K562 (cell line): ENCODE measurements around the gene PM20D1. TPM values are rescaled to one million over a fixed set of nuclear protein-coding genes. Genes with fewer than 3 reads are reported as not detected.

Experiments
- ATF7 ChIP-seq: fragments of 450-650 bp; IDR thresholded peaks from 2 replicates; pipeline ENCODE4 v1.7.1; 2014; ENCODE audit warnings: mild to moderate bottlenecking, moderate library complexity
- CBFA2T2 ChIP-seq: fragments of 450-650 bp; conservative IDR thresholded peaks from 2 replicates; pipeline ENCODE4 v1.6.1; 2017; ENCODE audit warnings: mild to moderate bottlenecking
- DPF2 ChIP-seq: fragments of 450-650 bp; IDR thresholded peaks from 2 replicates; pipeline ENCODE4 v1.6.1; 2016
- HMBOX1 ChIP-seq: sonication (generic); IDR thresholded peaks from 2 replicates; pipeline ENCODE4 v1.6.1; 2016
- HOXB6 ChIP-seq: fragments of 250-450 bp; sonication (Bioruptor Pico); IDR thresholded peaks from 2 replicates; pipeline ENCODE4 v1.5.1; 2022; ENCODE audit warnings: mild to moderate bottlenecking, borderline replicate concordance
- MCM7 ChIP-seq, 2 experiments: fragments of 450-650 bp; IDR thresholded peaks; 2 replicates each; pipeline ENCODE4 v1.6.1; 2016 to 2018
- PTTG1 ChIP-seq: fragments of 450-650 bp; IDR thresholded peaks from 2 replicates; pipeline ENCODE4 v1.6.1; 2016; ENCODE audit warnings: low read depth, mild to moderate bottlenecking, missing genetic modification characterization, missing compliant biosample characterization
- RNF2 ChIP-seq: sonication (generic); IDR thresholded peaks from 2 replicates; pipeline ENCODE4 v1.6.1; 2016
- RNF219 ChIP-seq: fragments of 250-450 bp; sonication (Bioruptor Pico); IDR thresholded peaks from 2 replicates; pipeline ENCODE4 v1.5.0; 2022; ENCODE audit warnings: mild to moderate bottlenecking
- RUNX1 ChIP-seq: sonication (generic); IDR thresholded peaks from 2 replicates; pipeline ENCODE4 v1.6.1; 2016; ENCODE audit warnings: antibody characterized with exemption, low read depth
- SPI1 ChIP-seq: IDR thresholded peaks from 2 replicates; pipeline ENCODE4 v1.6.1; 2011; ENCODE audit warnings: low read depth, low read length, control low read depth, borderline replicate concordance
- SRSF1 ChIP-seq: fragments of 200-400 bp; formaldehyde crosslinking; IDR thresholded peaks from 2 replicates; pipeline ENCODE4 v1.6.1; 2017; ENCODE audit warnings: mild to moderate bottlenecking, low read depth, low read length, moderate library complexity
- TCF3 ChIP-seq: sonication (generic); formaldehyde crosslinking; IDR thresholded peaks from 2 replicates; pipeline ENCODE4 v1.4.0; 2020; ENCODE audit warnings: mild to moderate bottlenecking, missing genetic modification reagents
- TEAD1 ChIP-seq, 2 experiments: fragments of 450-650 bp in 1 of 2; sonication (generic) in 1 of 2; formaldehyde crosslinking; IDR thresholded peaks; 2 replicates each; pipeline versions ENCODE4 v1.4.0 to v1.8.0; 2020 to 2022; ENCODE audit warnings: mild to moderate bottlenecking in 2 of 2, missing genetic modification reagents in 1 of 2
- ZBTB17 ChIP-seq: fragments of 450-650 bp; formaldehyde crosslinking; IDR thresholded peaks from 2 replicates; pipeline ENCODE4 v1.4.0; 2020; ENCODE audit warnings: mild to moderate bottlenecking
- ZNF197 ChIP-seq: fragments of 200-800 bp; sonication (Bioruptor generic); IDR thresholded peaks from 2 replicates; pipeline ENCODE4 v1.6.1; 2016; ENCODE audit warnings: low read depth, missing genetic modification characterization, missing compliant biosample characterization
- ZNF318 ChIP-seq, 2 experiments: fragments of 450-650 bp; IDR thresholded peaks; 2 replicates each; pipeline ENCODE4 v1.6.1; 2016; ENCODE audit warnings: mild to moderate bottlenecking in 2 of 2, borderline replicate concordance in 1 of 2, low read depth in 1 of 2, moderate library complexity in 1 of 2
- ZNF444 ChIP-seq: fragments of 250-450 bp; sonication (Bioruptor Pico); IDR thresholded peaks from 2 replicates; pipeline ENCODE4 v1.4.0; 2020; ENCODE audit warnings: mild to moderate bottlenecking, moderate library complexity
- ZNF589 ChIP-seq: fragments of 200-800 bp; sonication (Bioruptor generic); IDR thresholded peaks from 2 replicates; pipeline ENCODE4 v1.6.1; 2016; ENCODE audit warnings: low read depth, missing genetic modification characterization, missing compliant biosample characterization
- ZZZ3 ChIP-seq: fragments of 450-650 bp; IDR thresholded peaks from 2 replicates; pipeline ENCODE4 v1.6.1; 2016; ENCODE audit warnings: antibody characterized with exemption, mild to moderate bottlenecking, moderate library complexity
- polyA plus RNA-seq, 8 experiments: library from polyadenylated mRNA; depleted of rRNA in 4 of 8; stranded (reverse) in 5 of 8; unstranded in 3 of 8; fragments of >200 nt; fragmentation: Nextera tagmentation in 2 of 8; fragmentation: Illumina TruSeq in 1 of 8; extraction: Ambion mirVana in 2 of 8; extraction: Trizol in 1 of 8; gene quantifications; 2 replicates each; pipeline versions ENCODE4 v1.2.1 to v1.2.3, GENCODE V29; 2011 to 2014; ENCODE audit warnings: inconsistent platforms in 1 of 8, missing spikeins in 1 of 8
- total RNA-seq, 7 experiments: library from RNA; depleted of rRNA in 6 of 7; stranded (reverse); fragments of >200 nt in 6 of 7; fragmentation: Illumina TruSeq in 2 of 7; extraction: Trizol in 2 of 7; gene quantifications; 2 replicates each; pipeline versions ENCODE4 v1.2.1 to v1.2.3, GENCODE V29; 2011 to 2021; ENCODE audit warnings: low replicate concordance in 1 of 7

PM20D1 gene
- total and polyA plus RNA-seq, 9 of the 15 experiments (the other 6 are each of a cell fraction or from before 2014, with no cell fraction given), result not detected

GRCh38 chr1:205802060-205802459 lies 47.9 kb downstream of the PM20D1 start (continued):
- peak; percentile 84 for TF ChIP-seq TCF3 (CRISPR knock-in tag)
- TF ChIP-seq PTTG1 (tag), result no peak
- TF ChIP-seq ZNF318 (IDR thresholded peaks at IDR 0.05; ENCODE audit: borderline replicate concordance in 1 of 2, low read depth in 1 of 2), result no peak
- no peak for TF ChIP-seq ZNF444 (CRISPR knock-in tag)
- TF ChIP-seq RNF2, result no peak
- no peak for TF ChIP-seq HOXB6
- TF ChIP-seq ZZZ3, result no peak
- TF ChIP-seq HMBOX1, result no peak
- TF ChIP-seq MCM7 (IDR thresholded peaks at IDR 0.05), result no peak
- TF ChIP-seq ZNF197 (CRISPR knock-in tag), result no peak
- no peak for TF ChIP-seq ZBTB17 (CRISPR knock-in tag)
- TF ChIP-seq ZNF589 (CRISPR knock-in tag), result no peak
- TF ChIP-seq TEAD1 (CRISPR knock-in tag; IDR thresholded peaks at IDR 0.05), result no peak
- TF ChIP-seq SRSF1, result no peak
- TF ChIP-seq RNF219 (CRISPR knock-in tag), result no peak
- no peak for TF ChIP-seq SPI1
- peak; percentile 66 for TF ChIP-seq DPF2
- TF ChIP-seq CBFA2T2, result peak; percentile 78
- no peak for TF ChIP-seq RUNX1
- TF ChIP-seq ATF7, result no peak
